HG03108 (cell line): ENCODE data around the gene PI16.

ENCODE experiments used
- ATAC-seq: cut with Tn5 transposase; IDR thresholded peaks from one replicate; pipeline ENCODE4 v1.9.1; 2021; ENCODE audit warnings: moderate library complexity; ENCODE audit not compliant: unreplicated experiment

PI16 gene

GRCh38 chr6:36999061-36999750 lies 44.7 kb downstream of the PI16 start:
- ATAC-seq, result no peak

GRCh38 chr6:36999751-37000125 lies 45.2 kb downstream of the PI16 start:
- no peak for ATAC-seq

GRCh38 chr6:37004044-37004980 lies 49.8 kb downstream of the PI16 start:
- peak; percentile 36 for ATAC-seq

GRCh38 chr6:37005061-37005810 lies 50.7 kb downstream of the PI16 start, which contains the start of gene FGD2:
Gene FGD2, plus strand, starts transcription at chr6:37005655. Its CDS starts 163 bp downstream, at chr6:37005818.
- peak; percentile 50 for ATAC-seq

GRCh38 chr6:37005827-37006567 lies 51.5 kb downstream of the PI16 start:
- no peak for ATAC-seq

- ATAC-seq, result no peak
Observed at GRCh38 chr6:37006793-37007339, 52.3 kb downstream of the PI16 start.

DNA sequence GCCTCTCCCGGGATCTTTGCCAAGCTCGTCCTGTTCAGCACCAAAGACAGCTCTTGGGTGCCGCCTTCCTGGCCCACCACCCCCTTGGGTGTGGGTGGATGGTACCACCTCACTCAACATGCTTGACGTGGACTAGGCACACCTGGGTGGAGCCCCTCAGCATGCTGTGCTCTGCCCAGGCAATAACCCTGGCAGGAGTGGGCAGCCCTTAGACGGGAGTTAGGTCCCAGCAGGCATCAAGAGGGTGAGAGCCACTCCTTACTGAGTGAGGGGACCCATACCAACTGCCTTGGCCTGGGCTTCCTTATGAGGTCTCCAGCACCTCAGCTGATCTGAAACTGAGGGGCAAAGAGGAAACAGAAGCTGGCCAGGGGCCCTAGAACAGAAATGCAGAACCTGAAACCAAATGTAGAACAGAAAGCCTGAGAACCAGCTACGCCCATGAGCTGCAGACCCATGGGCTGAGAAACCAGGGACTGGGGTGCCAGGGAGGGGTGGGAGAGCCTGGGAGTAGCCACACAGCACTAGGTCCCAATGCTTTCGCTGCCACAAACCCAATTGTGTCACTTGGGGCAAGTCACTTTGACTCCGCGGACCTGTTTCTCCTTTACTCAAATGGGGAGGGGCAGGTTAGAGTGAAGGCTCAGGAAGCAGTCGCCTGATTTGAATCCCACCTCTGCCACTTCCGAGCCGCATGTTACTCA lies 53.0 kb downstream of the PI16 start:
- peak; percentile 30 for ATAC-seq

GRCh38 chr6:37008484-37009465 lies 54.2 kb downstream of the PI16 start:
- no peak for ATAC-seq

- no peak for ATAC-seq
Observed at GRCh38 chr6:37010402-37010892, 55.9 kb downstream of the PI16 start.

GRCh38 chr6:37011656-37012378 lies 57.3 kb downstream of the PI16 start:
- no peak for ATAC-seq

- ATAC-seq, result no peak
Observed at GRCh38 chr6:37013516-37014491, 59.3 kb downstream of the PI16 start.
